Measurements from ENCODE around the gene FAM135A. TPM values are rescaled to one million over a fixed set of nuclear protein-coding genes. Genes with fewer than 3 reads are reported as not detected.

FAM135A gene
- total RNA-seq, 2 donors from 2014 or later: 19.5 TPM

DNA sequence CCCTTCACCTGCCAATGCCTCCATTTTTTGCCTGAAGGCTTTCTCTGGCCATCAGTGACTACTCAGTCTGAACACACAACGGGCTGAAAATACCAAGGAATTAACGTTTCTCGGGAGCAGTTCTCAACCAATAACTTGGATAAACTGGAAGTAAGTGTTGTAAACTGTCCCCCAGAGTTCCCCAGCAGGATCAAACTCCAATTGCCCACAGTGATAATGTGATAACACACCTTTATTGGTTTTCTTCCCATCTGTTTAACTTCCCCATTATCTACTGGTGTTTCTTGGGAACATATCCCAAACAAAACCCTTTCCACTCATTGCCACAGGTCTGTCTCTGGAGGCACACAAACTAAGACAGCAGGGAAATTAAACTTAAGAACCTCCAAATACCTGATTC lies 21.8 kb upstream of the FAM135A start:
- no peak overlapping the region for H3K27ac ChIP-seq
- H3K36me3 ChIP-seq: no peaks in the 10 kb centered on the region
- no peak overlapping the region for H3K4me3 ChIP-seq
- H3K27me3 ChIP-seq: no peaks in the 10 kb centered on the region
- TF ChIP-seq, protein P1, sequence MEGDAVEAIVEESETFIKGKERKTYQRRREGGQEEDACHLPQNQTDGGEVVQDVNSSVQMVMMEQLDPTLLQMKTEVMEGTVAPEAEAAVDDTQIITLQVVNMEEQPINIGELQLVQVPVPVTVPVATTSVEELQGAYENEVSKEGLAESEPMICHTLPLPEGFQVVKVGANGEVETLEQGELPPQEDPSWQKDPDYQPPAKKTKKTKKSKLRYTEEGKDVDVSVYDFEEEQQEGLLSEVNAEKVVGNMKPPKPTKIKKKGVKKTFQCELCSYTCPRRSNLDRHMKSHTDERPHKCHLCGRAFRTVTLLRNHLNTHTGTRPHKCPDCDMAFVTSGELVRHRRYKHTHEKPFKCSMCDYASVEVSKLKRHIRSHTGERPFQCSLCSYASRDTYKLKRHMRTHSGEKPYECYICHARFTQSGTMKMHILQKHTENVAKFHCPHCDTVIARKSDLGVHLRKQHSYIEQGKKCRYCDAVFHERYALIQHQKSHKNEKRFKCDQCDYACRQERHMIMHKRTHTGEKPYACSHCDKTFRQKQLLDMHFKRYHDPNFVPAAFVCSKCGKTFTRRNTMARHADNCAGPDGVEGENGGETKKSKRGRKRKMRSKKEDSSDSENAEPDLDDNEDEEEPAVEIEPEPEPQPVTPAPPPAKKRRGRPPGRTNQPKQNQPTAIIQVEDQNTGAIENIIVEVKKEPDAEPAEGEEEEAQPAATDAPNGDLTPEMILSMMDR (IDR thresholded peaks at IDR 0.05): no peak
- no peaks in the 10 kb centered on the region for H3K4me1 ChIP-seq
- H3K9me3 ChIP-seq: no peaks in the 10 kb centered on the region
- DNase-seq (ENCODE audit: low spot score): no peak

DNA sequence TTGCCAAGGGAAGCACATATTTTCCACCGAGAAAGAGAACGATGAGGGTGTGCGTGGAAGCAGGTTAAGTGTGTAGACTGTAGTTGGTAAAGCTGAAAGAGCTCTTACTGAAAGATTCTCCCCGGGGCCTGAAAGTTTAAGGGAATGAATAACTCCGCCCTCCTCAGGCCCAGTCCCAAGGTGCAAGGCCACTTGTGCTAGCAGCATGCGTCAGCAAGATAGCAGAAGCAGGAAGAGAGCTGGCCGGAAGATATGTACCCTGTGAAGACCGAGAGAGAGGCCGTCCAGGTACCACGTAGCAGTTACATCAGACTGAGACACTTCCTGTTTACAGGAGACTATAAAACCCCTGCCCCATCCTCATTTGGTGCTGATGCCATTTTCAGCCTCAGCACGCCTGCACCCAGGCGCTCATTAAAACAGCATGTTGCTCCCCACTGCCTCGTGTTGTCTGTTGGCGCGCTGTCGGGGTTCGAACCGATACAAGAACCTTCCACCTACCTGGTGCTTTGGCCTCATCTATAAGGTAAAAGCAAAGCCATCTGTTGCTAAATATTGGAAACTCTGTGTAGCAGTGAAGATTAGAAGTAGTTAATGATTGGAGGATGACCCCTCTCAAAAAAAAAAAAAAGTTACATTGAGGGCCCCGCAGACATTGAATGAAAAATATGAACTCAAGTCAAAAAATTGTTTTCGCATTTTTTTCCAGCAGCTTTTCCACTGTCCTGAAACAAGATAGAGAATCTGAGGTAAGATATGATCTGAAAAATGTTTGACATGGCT lies 18.6 kb upstream of the FAM135A start:
- no peak overlapping the region for H3K4me3 ChIP-seq
- H3K9me3 ChIP-seq: no peaks in the 10 kb centered on the region
- H3K4me1 ChIP-seq: no peaks in the 10 kb centered on the region
- TF ChIP-seq, protein P1 (IDR thresholded peaks at IDR 0.05): no peak
- no peak overlapping the region for H3K27ac ChIP-seq
- no peaks in the 10 kb centered on the region for H3K36me3 ChIP-seq
- no peaks in the 10 kb centered on the region for H3K27me3 ChIP-seq
- no peak for DNase-seq (ENCODE audit: low spot score)

DNA sequence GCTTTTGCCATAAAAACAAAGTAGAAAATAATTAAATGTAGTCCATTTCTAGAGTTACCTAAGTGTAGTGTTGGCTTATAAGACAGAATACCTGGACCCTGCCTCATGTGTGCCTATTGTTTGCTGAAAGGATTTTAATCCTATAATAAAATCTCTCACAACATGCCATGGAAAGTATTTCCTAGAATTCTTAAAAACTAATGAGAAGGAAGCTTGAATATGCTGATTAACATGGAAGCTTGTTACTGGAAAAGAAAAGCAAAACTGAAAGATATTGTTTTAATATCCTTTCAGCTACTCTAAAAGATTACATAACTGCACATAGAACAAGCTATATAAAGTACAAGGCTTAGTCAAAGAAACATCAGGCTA lies 18.0 kb upstream of the FAM135A start:
- Histone ChIP-seq H3K27ac (no peak overlapping the region), H3K4me3 (no peak overlapping the region)

DNA sequence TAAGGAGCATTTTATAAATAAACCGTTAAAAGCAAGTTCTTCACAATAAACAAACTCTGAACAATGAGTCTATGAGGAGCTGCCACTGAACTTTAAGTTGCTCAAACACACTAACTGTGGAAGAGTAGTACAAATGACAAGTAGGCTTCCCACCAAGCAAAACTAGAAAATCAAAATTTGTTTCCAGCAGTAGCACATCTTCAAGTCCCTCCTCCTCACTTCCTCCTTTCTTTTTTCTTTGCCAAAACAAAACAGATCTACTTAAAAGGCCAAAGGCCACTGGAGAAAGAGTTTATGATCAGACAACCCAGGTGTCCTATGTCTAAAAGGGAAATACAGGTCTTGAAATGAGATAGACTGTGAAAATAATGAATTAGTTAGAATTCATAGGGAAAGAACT lies 17.1 kb upstream of the FAM135A start:
- DNase-seq (ENCODE audit: low spot score): no peak
- Histone ChIP-seq H3K4me1 (no peaks in the 10 kb centered on the region), H3K27ac (no peak overlapping the region), H3K4me3 (no peak overlapping the region), H3K9me3 (no peaks in the 10 kb centered on the region), H3K36me3 (no peaks in the 10 kb centered on the region), H3K27me3 (no peaks in the 10 kb centered on the region)
- TF ChIP-seq, protein P1 (IDR thresholded peaks at IDR 0.05): no peak

More for the DNA sequence above, 18.0 kb upstream of the FAM135A start:
- Histone ChIP-seq H3K36me3 (no peaks in the 10 kb centered on the region), H3K4me1 (no peaks in the 10 kb centered on the region), H3K27me3 (no peaks in the 10 kb centered on the region), H3K9me3 (no peaks in the 10 kb centered on the region)
- TF ChIP-seq, protein P1 (IDR thresholded peaks at IDR 0.05): no peak
- DNase-seq (ENCODE audit: low spot score): no peak

DNA sequence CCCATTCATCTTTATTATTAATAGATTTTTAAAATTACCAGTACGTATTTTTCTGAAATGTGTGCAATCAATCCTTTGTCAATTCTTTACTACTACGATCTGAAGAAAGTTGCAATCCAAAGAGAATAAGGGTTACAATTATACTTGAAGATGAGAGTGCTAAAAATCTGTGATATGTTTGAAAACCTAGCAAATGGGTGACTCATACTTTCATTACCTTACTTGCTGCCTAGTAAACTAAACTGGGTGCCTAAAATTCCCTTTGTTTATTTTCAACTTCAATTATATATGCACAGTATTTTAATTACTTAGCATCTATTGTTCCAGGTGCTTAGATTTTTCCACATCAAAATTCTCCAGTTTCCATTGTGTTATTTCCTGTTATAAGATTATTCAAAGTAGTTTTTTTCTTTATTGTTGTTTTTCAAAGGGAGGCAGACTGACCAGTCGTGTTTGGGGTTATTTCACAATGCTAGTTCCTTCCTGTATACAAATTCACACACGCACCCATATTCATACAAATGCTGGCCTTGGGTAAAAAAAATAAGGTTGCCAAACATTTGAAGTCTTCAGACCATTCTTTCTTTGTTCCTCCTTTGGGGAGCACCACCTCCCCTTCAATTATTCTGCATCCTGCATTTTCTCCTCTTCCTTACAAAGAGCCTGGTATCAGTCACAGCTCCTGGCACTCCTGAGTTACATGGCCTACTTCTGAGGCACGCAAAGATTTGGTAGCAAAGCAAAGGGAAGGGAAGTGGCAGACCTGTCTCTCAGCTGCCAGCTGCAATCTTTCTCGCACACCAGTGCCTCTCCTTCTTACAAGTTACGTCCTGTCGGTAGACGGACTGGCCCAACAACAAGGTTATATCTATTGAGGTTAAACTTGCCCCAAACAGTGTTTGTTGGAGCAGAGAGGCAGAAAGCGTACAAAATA lies 16.2 kb upstream of the FAM135A start:
- H3K9me3 ChIP-seq: no peaks in the 10 kb centered on the region
- TF ChIP-seq, protein P1 (IDR thresholded peaks at IDR 0.05): no peak
- no peaks in the 10 kb centered on the region for H3K4me1 ChIP-seq
- no peak for DNase-seq (ENCODE audit: low spot score)
- no peak overlapping the region for H3K4me3 ChIP-seq
- no peaks in the 10 kb centered on the region for H3K27me3 ChIP-seq
- no peaks in the 10 kb centered on the region for H3K36me3 ChIP-seq
- no peak overlapping the region for H3K27ac ChIP-seq
